NT2/D1 (cell line): Measurements from ENCODE around the gene CDADC1.
"Not testable (repeated sequence)": the region's sequence is repeated elsewhere in the genome, so short reads cannot be mapped to it uniquely, and the experiment has no call there.

Experiments
- DNase-seq: peaks from one replicate; pipeline ENCODE4 v3.0.0-alpha.2; 2011; ENCODE audit warnings: low read depth, low spot score
- H3K27me3 ChIP-seq: 2 replicates; pipeline ENCODE4 v1.6.0; 2011; ENCODE audit warnings: mild to moderate bottlenecking; ENCODE audit not compliant: insufficient read length, insufficient read depth
- H3K36me3 ChIP-seq: 2 replicates; pipeline ENCODE4 v1.6.1; 2011; ENCODE audit warnings: mild to moderate bottlenecking, low read length, mixed read lengths; ENCODE audit not compliant: insufficient read depth, insufficient read length
- H3K4me1 ChIP-seq: 2 replicates; pipeline ENCODE4 v1.5.1; 2011; ENCODE audit not compliant: insufficient read depth, insufficient read length
- H3K4me3 ChIP-seq: 2 replicates; pipeline ENCODE4 v1.5.1; 2011; ENCODE audit warnings: low read depth; ENCODE audit not compliant: insufficient read length
- H3K9ac ChIP-seq: 2 replicates; pipeline ENCODE4 v1.6.0; 2011; ENCODE audit warnings: low read depth; ENCODE audit not compliant: insufficient read length
- H3K9me3 ChIP-seq: 2 replicates; pipeline ENCODE4 v1.5.1; 2011; ENCODE audit warnings: mild to moderate bottlenecking, low read length; ENCODE audit not compliant: insufficient read depth
- SUZ12 ChIP-seq: IDR thresholded peaks from 2 replicates; pipeline ENCODE4 v1.6.1; 2011; ENCODE audit not compliant: insufficient read length, insufficient read depth; ENCODE audit errors: extremely low read depth
- YY1 ChIP-seq: IDR thresholded peaks from 2 replicates; pipeline ENCODE4 v1.6.1; 2011; ENCODE audit not compliant: insufficient read length, insufficient read depth
- ZNF274 ChIP-seq: IDR thresholded peaks from 2 replicates; pipeline ENCODE4 v1.6.1; 2011; ENCODE audit warnings: mild to moderate bottlenecking, low read depth, low read length

Gene CDADC1

GRCh38 chr13:49326222-49326917 lies 78.6 kb downstream of the CDADC1 start:
- H3K4me3 ChIP-seq: no peak overlapping the region
- H3K9ac ChIP-seq: no peak overlapping the region
- no peaks in the 10 kb centered on the region for H3K36me3 ChIP-seq
- no peak for DNase-seq
- no peaks in the 10 kb centered on the region for H3K27me3 ChIP-seq
- no peaks in the 10 kb centered on the region for H3K4me1 ChIP-seq
- TF ChIP-seq YY1 (no peak), SUZ12 (no peak), ZNF274 (no peak)
- no peaks in the 10 kb centered on the region for H3K9me3 ChIP-seq

- H3K9ac ChIP-seq, H3K36me3 ChIP-seq, H3K4me1 ChIP-seq: not testable (repeated sequence)
Measured at GRCh38 chr13:49327145-49327544, 79.4 kb downstream of the CDADC1 start.

GRCh38 chr13:49329831-49330545 lies 82.3 kb downstream of the CDADC1 start:
- TF ChIP-seq SUZ12: no peak
- no peak for TF ChIP-seq ZNF274
- no peak for TF ChIP-seq YY1
- H3K27me3 ChIP-seq: no peaks in the 10 kb centered on the region
- H3K4me1 ChIP-seq: no peaks in the 10 kb centered on the region
- H3K9ac ChIP-seq: no peak overlapping the region
- no peak overlapping the region for H3K4me3 ChIP-seq
- DNase-seq: no peak
- H3K9me3 ChIP-seq: no peaks in the 10 kb centered on the region
- no peaks in the 10 kb centered on the region for H3K36me3 ChIP-seq

More at GRCh38 chr13:49327145-49327544, 79.4 kb downstream of the CDADC1 start:
- not testable (repeated sequence) for H3K9me3 ChIP-seq, H3K27me3 ChIP-seq, H3K4me3 ChIP-seq, DNase-seq

GRCh38 chr13:49330546-49330864 lies 82.8 kb downstream of the CDADC1 start:
- no peak for DNase-seq
- H3K4me1 ChIP-seq: no peaks in the 10 kb centered on the region
- no peaks in the 10 kb centered on the region for H3K36me3 ChIP-seq
- no peaks in the 10 kb centered on the region for H3K9me3 ChIP-seq
- no peaks in the 10 kb centered on the region for H3K27me3 ChIP-seq
- H3K4me3 ChIP-seq: no peak overlapping the region
- no peak overlapping the region for H3K9ac ChIP-seq
- TF ChIP-seq SUZ12 (no peak), YY1 (no peak), ZNF274 (no peak)

- Histone ChIP-seq H3K27me3 (no peaks in the 10 kb centered on the region), H3K9me3 (no peaks in the 10 kb centered on the region), H3K9ac (no peak overlapping the region), H3K4me3 (no peak overlapping the region), H3K36me3 (no peaks in the 10 kb centered on the region), H3K4me1 (no peaks in the 10 kb centered on the region)
- no peak for TF ChIP-seq ZNF274
- TF ChIP-seq SUZ12: no peak
- no peak for TF ChIP-seq YY1
- DNase-seq: no peak
Measured at GRCh38 chr13:49336655-49337054, 88.9 kb downstream of the CDADC1 start.

- no peak overlapping the region for H3K4me3 ChIP-seq
- no peaks in the 10 kb centered on the region for H3K9me3 ChIP-seq
- TF ChIP-seq SUZ12: no peak
- no peak for TF ChIP-seq ZNF274
- no peak for TF ChIP-seq YY1
- no peaks in the 10 kb centered on the region for H3K27me3 ChIP-seq
- no peaks in the 10 kb centered on the region for H3K4me1 ChIP-seq
- no peak for DNase-seq
- H3K9ac ChIP-seq: no peak overlapping the region
- H3K36me3 ChIP-seq: no peaks in the 10 kb centered on the region
Measured at GRCh38 chr13:49340161-49340560, 92.4 kb downstream of the CDADC1 start.

GRCh38 chr13:49341517-49341916 lies 93.8 kb downstream of the CDADC1 start:
- Histone ChIP-seq H3K9me3 (no peaks in the 10 kb centered on the region), H3K9ac (no peak overlapping the region), H3K4me1 (no peaks in the 10 kb centered on the region), H3K4me3 (no peak overlapping the region), H3K27me3 (no peaks in the 10 kb centered on the region), H3K36me3 (no peaks in the 10 kb centered on the region)
- TF ChIP-seq ZNF274 (no peak), YY1 (no peak), SUZ12 (no peak)
- no peak for DNase-seq

GRCh38 chr13:49341941-49342340 lies 94.2 kb downstream of the CDADC1 start:
- no peak for DNase-seq
- Histone ChIP-seq H3K9me3 (no peaks in the 10 kb centered on the region), H3K4me1 (no peaks in the 10 kb centered on the region), H3K4me3 (no peak overlapping the region), H3K27me3 (no peaks in the 10 kb centered on the region), H3K9ac (no peak overlapping the region), H3K36me3 (no peaks in the 10 kb centered on the region)
- TF ChIP-seq YY1 (no peak), SUZ12 (no peak), ZNF274 (no peak)
